ENCODE results near the gene CFAP100.

Gene CFAP100

DNA sequence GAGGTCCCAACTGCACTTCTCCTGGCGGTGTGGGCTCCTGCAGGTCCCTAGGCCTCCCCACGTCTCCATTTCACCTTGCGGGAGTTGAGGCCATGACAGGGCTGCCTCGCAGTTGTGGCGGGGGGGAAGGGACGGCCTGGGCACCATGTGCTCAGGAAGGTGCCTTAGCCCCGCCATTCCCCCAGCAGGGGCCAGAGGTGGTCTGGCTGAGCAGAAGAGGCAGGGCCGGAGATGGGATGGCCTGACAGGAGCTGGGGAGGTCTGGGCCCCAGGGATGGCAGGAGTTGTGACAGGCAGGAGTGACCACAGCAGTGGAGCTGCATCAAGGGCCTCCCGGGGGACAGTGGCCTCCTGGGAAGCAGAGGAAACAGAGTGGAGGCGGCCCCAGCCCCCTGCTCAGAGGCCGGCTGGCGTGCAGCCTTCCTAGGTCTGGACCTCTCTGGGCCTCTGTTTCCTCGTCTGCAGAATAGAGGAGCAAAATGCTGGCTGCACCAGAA is 18.8 kb upstream of the CFAP100 start:
- no peak overlapping the region for H3K27ac ChIP-seq (ENCODE audit: low read length)
- TF ChIP-seq, protein P1, sequence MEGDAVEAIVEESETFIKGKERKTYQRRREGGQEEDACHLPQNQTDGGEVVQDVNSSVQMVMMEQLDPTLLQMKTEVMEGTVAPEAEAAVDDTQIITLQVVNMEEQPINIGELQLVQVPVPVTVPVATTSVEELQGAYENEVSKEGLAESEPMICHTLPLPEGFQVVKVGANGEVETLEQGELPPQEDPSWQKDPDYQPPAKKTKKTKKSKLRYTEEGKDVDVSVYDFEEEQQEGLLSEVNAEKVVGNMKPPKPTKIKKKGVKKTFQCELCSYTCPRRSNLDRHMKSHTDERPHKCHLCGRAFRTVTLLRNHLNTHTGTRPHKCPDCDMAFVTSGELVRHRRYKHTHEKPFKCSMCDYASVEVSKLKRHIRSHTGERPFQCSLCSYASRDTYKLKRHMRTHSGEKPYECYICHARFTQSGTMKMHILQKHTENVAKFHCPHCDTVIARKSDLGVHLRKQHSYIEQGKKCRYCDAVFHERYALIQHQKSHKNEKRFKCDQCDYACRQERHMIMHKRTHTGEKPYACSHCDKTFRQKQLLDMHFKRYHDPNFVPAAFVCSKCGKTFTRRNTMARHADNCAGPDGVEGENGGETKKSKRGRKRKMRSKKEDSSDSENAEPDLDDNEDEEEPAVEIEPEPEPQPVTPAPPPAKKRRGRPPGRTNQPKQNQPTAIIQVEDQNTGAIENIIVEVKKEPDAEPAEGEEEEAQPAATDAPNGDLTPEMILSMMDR (IDR thresholded peaks at IDR 0.05; ENCODE audit: low read depth, low read length) = no peak
- TF ChIP-seq EZH2phosphoT487 (IDR thresholded peaks at IDR 0.05; ENCODE audit: low read depth) = no peak

DNA sequence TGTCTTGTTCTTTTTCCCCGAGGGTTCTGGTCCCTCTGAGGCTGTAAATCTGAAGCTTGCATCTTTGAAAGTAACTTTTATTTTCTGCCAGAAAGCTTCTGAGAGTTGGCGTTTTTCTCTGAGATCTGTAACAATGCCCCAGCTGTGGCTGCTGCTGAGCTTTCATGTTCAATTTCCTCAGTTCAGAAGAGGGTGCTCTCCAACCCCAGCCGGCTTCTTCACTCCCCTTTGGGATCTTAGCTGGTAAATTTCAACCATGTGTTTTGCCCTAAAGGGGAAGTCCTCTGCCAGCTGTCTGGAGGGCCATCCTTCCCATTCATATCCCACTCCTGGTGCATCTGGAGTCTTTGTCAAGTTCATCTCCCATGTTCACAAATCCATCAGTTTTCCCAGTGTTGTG is 18.3 kb upstream of the CFAP100 start:
- Histone ChIP-seq H3K4me3 (ENCODE audit: low read length) (no peak overlapping the region), H3K36me3 (replicated peaks; ENCODE audit: low read depth, low read length) (no peaks in the 10 kb centered on the region), H3K9ac (ENCODE audit: low read length) (no peak overlapping the region), H3K27ac (ENCODE audit: low read length) (no peak overlapping the region), H3K79me2 (ENCODE audit: low read length) (no peaks in the 10 kb centered on the region), H3K27me3 (ENCODE audit: low read depth, low read length) (no peaks in the 10 kb centered on the region), H3K9me3 (ENCODE audit: insufficient read depth, low read length) (no peaks in the 10 kb centered on the region), H4K20me1 (ENCODE audit: insufficient read depth, low read length) (no peaks in the 10 kb centered on the region), H3K4me1 (ENCODE audit: low read length) (no peaks in the 10 kb centered on the region), H3K4me2 (ENCODE audit: low read length) (no peak overlapping the region), H2AFZ (ENCODE audit: low read depth, low read length) (no peak overlapping the region)
- TF ChIP-seq, protein P1 (IDR thresholded peaks at IDR 0.05; ENCODE audit: low read depth, low read length) = no peak

More for the DNA sequence above, 18.8 kb upstream of the CFAP100 start:
- Histone ChIP-seq H3K4me3 (ENCODE audit: low read length) (no peak overlapping the region), H3K36me3 (replicated peaks; ENCODE audit: low read depth, low read length) (no peaks in the 10 kb centered on the region), H2AFZ (ENCODE audit: low read depth, low read length) (no peak overlapping the region), H3K9ac (ENCODE audit: low read length) (no peak overlapping the region), H3K27me3 (ENCODE audit: low read depth, low read length) (no peaks in the 10 kb centered on the region), H3K4me1 (ENCODE audit: low read length) (no peaks in the 10 kb centered on the region), H3K79me2 (ENCODE audit: low read length) (no peaks in the 10 kb centered on the region), H3K4me2 (ENCODE audit: low read length) (no peak overlapping the region), H3K9me3 (ENCODE audit: insufficient read depth, low read length) (no peaks in the 10 kb centered on the region), H4K20me1 (ENCODE audit: insufficient read depth, low read length) (no peaks in the 10 kb centered on the region)

GRCh38 chr3:126377211-126377610 is 17.5 kb upstream of the CFAP100 start:
- TF ChIP-seq EZH2phosphoT487 (IDR thresholded peaks at IDR 0.05; ENCODE audit: low read depth) = no peak
- TF ChIP-seq, protein P1 (IDR thresholded peaks at IDR 0.05; ENCODE audit: low read depth, low read length) = no peak
- Histone ChIP-seq H3K36me3 (replicated peaks; ENCODE audit: low read depth, low read length) (no peaks in the 10 kb centered on the region), H3K79me2 (ENCODE audit: low read length) (no peaks in the 10 kb centered on the region), H3K9me3 (ENCODE audit: insufficient read depth, low read length) (no peaks in the 10 kb centered on the region), H3K27me3 (ENCODE audit: low read depth, low read length) (0 out of 2 replicates have a peak, but pooled peaks cover 2% of the 10 kb centered on the region), H3K4me2 (ENCODE audit: low read length) (no peak overlapping the region), H3K4me3 (ENCODE audit: low read length) (no peak overlapping the region), H3K9ac (ENCODE audit: low read length) (no peak overlapping the region), H4K20me1 (ENCODE audit: insufficient read depth, low read length) (no peaks in the 10 kb centered on the region), H3K27ac (ENCODE audit: low read length) (no peak overlapping the region), H3K4me1 (ENCODE audit: low read length) (no peaks in the 10 kb centered on the region), H2AFZ (ENCODE audit: low read depth, low read length) (no peak overlapping the region)

GRCh38 chr3:126378341-126378751 is 16.4 kb upstream of the CFAP100 start:
- H3K9ac ChIP-seq (ENCODE audit: low read length) = no peak overlapping the region
- H4K20me1 ChIP-seq (ENCODE audit: insufficient read depth, low read length) = no peaks in the 10 kb centered on the region
- no peak overlapping the region for H3K4me3 ChIP-seq (ENCODE audit: low read length)
- H3K79me2 ChIP-seq (ENCODE audit: low read length) = no peaks in the 10 kb centered on the region
- H3K9me3 ChIP-seq (ENCODE audit: insufficient read depth, low read length) = no peaks in the 10 kb centered on the region
- no peak overlapping the region for H3K4me2 ChIP-seq (ENCODE audit: low read length)
- H3K27ac ChIP-seq (ENCODE audit: low read length) = no peak overlapping the region
- no peaks in the 10 kb centered on the region for H3K36me3 ChIP-seq (replicated peaks; ENCODE audit: low read depth, low read length)
- H3K27me3 ChIP-seq (ENCODE audit: low read depth, low read length) = 0 out of 2 replicates have a peak, but pooled peaks cover 2% of the 10 kb centered on the region
- no peak for TF ChIP-seq EZH2phosphoT487 (IDR thresholded peaks at IDR 0.05; ENCODE audit: low read depth)
- TF ChIP-seq, protein P1 (IDR thresholded peaks at IDR 0.05; ENCODE audit: low read depth, low read length) = no peak
- H2AFZ ChIP-seq (ENCODE audit: low read depth, low read length) = no peak overlapping the region
- H3K4me1 ChIP-seq (ENCODE audit: low read length) = no peaks in the 10 kb centered on the region
